H1 (cell line): ENCODE results near the gene RAD23B. TPM values are rescaled to one million over a fixed set of nuclear protein-coding genes. Genes with fewer than 3 reads are reported as not detected.

ENCODE experiments used
- CBX5 ChIP-seq: fragments of 300-800, 300-1000 bp; sonication (generic); IDR thresholded peaks from 2 replicates; pipeline ENCODE4 v1.7.1; 2016; ENCODE audit warnings: antibody characterized with exemption, low read length, low read depth
- CHD7 ChIP-seq: fragments of 300-600 bp; sonication (generic); IDR thresholded peaks from 2 replicates; pipeline ENCODE4 v1.7.1; 2012; ENCODE audit warnings: low read length, moderate library complexity, mild to moderate bottlenecking, inconsistent platforms; ENCODE audit not compliant: insufficient replicate concordance
- polyA plus RNA-seq, 7 experiments: library from polyadenylated mRNA; depleted of rRNA in 3 of 7; stranded (reverse) in 5 of 7; unstranded in 2 of 7; fragments of >200 nt in 5 of 7; fragments of 200-250 nt in 2 of 7; gene quantifications; 1 replicate in 5 of 7; 2 replicates in 1 of 7; 4 replicates in 1 of 7; pipeline versions ENCODE4 v1.2.1 to v1.2.3, GENCODE V29; 2011 to 2013; ENCODE audit warnings: missing spikeins in 2 of 7, mixed read lengths in 2 of 7
- total RNA-seq: library from RNA; stranded (reverse); fragmentation: NEBNext Ultra II Directional; extraction: Animal tissue kit (Norgen Biotek cat#: 25700); gene quantifications from 2 replicates; pipeline ENCODE4 v1.2.1, GENCODE V29; 2021

Gene RAD23B
- total and polyA plus RNA-seq, 2 of the 8 experiments (the other 6 are each of a cell fraction or from before 2014, with no cell fraction given) = 97.1 to 165 TPM

- no peak for TF ChIP-seq CHD7
- no peak for TF ChIP-seq CBX5
These were observed 3.0 kb downstream of the RAD23B start (continued) for GRCh38 chr9:107286057-107286456.
